Measurements from ENCODE around the gene EXOSC9. TPM values are rescaled to one million over a fixed set of nuclear protein-coding genes. Genes with fewer than 3 reads are reported as not detected.

EXOSC9 gene
- total and polyA plus RNA-seq, 2 experiments from 2014 or later, result 71.9 to 105 TPM

DNA sequence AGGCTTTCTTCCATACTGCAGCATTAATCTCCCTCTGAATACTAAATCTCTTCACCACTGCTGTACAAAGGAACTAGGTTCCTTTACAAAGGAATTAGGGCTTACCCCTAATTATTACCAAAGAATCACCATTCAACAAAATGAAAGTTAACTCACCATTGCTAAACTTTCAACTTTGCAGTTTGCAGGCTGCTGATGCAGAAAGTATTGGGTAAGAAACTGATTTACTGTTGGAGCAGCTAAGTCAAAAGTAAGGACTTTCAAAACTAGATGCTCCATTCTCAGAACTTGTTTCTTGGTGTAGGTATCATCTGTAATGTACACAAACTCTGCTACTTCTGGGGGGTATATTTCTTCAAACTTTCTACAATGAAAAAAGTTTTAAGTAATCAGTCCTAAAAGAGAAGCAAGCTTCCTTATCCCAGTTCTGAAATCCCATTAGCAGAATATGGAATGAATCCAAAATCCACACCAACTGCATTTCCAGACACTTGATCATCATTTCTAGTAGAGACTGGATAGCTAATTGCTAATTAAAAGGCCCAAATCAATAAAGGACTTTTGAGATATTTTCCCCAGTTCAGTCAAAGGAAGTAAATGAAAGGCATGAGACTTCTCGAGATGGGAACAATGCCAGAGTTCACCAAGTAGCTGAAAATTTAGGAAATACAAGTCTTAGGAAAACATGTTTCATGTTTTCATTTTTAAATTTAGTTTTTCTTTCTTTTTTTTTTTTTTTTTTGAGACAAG lies 18.3 kb downstream of the EXOSC9 start:
- H3K79me2 ChIP-seq (replicated peaks; ENCODE audit: insufficient read depth), result peaks cover 39% of the 10 kb centered on the region
- peaks cover 11% of the 10 kb centered on the region; the same call in 1 of the 2 replicates for H3K4me1 ChIP-seq (ENCODE audit: insufficient read depth)
- H3K4me3 Mint-ChIP-seq, result no peak overlapping the region
- peaks cover 15% of the 10 kb centered on the region for H4K20me1 ChIP-seq (replicated peaks; ENCODE audit: insufficient read depth)
- H3K9me2 ChIP-seq (ENCODE audit: insufficient read depth), result no peaks in the 10 kb centered on the region
- H3K36me3 ChIP-seq (ENCODE audit: insufficient read depth), result peaks cover 80% of the 10 kb centered on the region
- TF ChIP-seq CREB1 (CRISPR knock-in tag; IDR thresholded peaks at IDR 0.05; ENCODE audit: low read depth), result no peak
- TF ChIP-seq ZNF331 (CRISPR knock-in tag; IDR thresholded peaks at IDR 0.05; ENCODE audit: low read depth), result no peak
- no peak for TF ChIP-seq NANOG (IDR thresholded peaks at IDR 0.05; ENCODE audit: borderline replicate concordance)
- peaks cover 83% of the 10 kb centered on the region for H3K36me3 Mint-ChIP-seq (ENCODE audit: low read depth)
- DNase-seq (ENCODE audit: low spot score) (no peak), ATAC-seq (no peak)
- H3K27ac Mint-ChIP-seq, result no peak overlapping the region
- H3K27ac ChIP-seq (ENCODE audit: low read depth), result no peak overlapping the region
- peaks cover 5% of the 10 kb centered on the region; the same call in 1 of the 2 replicates for H3F3A ChIP-seq (replicated peaks; ENCODE audit: low read depth)
- H3K4me1 Mint-ChIP-seq, result peaks cover 7% of the 10 kb centered on the region
- no peak overlapping the region for H3K4me3 ChIP-seq
- H3K27me3 ChIP-seq (ENCODE audit: insufficient read depth), result no peaks in the 10 kb centered on the region
- H3K4me2 ChIP-seq, result no peak overlapping the region
- H3K27me3 Mint-ChIP-seq (ENCODE audit: insufficient read depth, low read depth, poor library complexity), result peaks cover 16% of the 10 kb centered on the region
- H3K9me3 Mint-ChIP-seq, result no peaks in the 10 kb centered on the region
- H2AFZ ChIP-seq, result no peak overlapping the region

DNA sequence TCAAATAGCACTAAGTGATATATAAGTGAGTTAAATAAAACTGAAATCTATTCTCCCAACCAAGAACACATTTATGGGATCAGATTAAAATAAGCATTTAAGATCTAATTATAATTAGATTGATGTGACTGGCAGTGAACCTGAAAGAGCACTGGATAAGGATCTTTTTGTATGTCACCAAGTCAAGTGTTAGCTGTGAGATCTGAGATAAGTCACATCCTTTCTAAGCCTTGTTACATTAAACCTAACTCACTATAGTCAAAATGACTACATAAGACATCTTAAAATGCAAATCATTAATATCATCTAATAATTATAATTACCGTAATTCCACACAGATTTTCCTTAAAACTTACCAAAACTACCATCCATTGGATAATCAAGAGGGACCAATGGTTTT lies 20.9 kb downstream of the EXOSC9 start:
- Histone ChIP-seq H3K27ac (ENCODE audit: low read depth) (no peak overlapping the region), H3K4me2 (peak overlapping the region; percentile 94), H3F3A (replicated peaks; ENCODE audit: low read depth) (no peaks in the 10 kb centered on the region; the same call in 1 of the 2 replicates), H3K36me3 (ENCODE audit: insufficient read depth) (peaks cover 53% of the 10 kb centered on the region), H4K20me1 (replicated peaks; ENCODE audit: insufficient read depth) (peaks cover 5% of the 10 kb centered on the region), H3K9me2 (ENCODE audit: insufficient read depth) (no peaks in the 10 kb centered on the region), H3K79me2 (replicated peaks; ENCODE audit: insufficient read depth) (peaks cover 37% of the 10 kb centered on the region), H2AFZ (no peak overlapping the region), H3K4me3 (peak overlapping the region; percentile 92), H3K4me1 (ENCODE audit: insufficient read depth) (peaks cover 11% of the 10 kb centered on the region; the same call in 1 of the 2 replicates), H3K27me3 (ENCODE audit: insufficient read depth) (no peaks in the 10 kb centered on the region)
- no peaks in the 10 kb centered on the region for H3K9me3 Mint-ChIP-seq
- DNase-seq (ENCODE audit: low spot score), result no peak
- H3K4me3 Mint-ChIP-seq, result peak overlapping the region; percentile 100
- no peak for ATAC-seq
- H3K27me3 Mint-ChIP-seq (ENCODE audit: insufficient read depth, low read depth, poor library complexity), result peaks cover 16% of the 10 kb centered on the region
- peaks cover 7% of the 10 kb centered on the region for H3K4me1 Mint-ChIP-seq
- peak overlapping the region; percentile 98 for H3K27ac Mint-ChIP-seq
- H3K36me3 Mint-ChIP-seq (ENCODE audit: low read depth), result peaks cover 60% of the 10 kb centered on the region
- TF ChIP-seq EZH2 (IDR thresholded peaks at IDR 0.05; ENCODE audit: low read depth, unreplicated experiment) (no peak), ZNF331 (CRISPR knock-in tag; IDR thresholded peaks at IDR 0.05; ENCODE audit: low read depth) (no peak), EZH2phosphoT487 (IDR thresholded peaks at IDR 0.05; ENCODE audit: unreplicated experiment) (no peak)

DNA sequence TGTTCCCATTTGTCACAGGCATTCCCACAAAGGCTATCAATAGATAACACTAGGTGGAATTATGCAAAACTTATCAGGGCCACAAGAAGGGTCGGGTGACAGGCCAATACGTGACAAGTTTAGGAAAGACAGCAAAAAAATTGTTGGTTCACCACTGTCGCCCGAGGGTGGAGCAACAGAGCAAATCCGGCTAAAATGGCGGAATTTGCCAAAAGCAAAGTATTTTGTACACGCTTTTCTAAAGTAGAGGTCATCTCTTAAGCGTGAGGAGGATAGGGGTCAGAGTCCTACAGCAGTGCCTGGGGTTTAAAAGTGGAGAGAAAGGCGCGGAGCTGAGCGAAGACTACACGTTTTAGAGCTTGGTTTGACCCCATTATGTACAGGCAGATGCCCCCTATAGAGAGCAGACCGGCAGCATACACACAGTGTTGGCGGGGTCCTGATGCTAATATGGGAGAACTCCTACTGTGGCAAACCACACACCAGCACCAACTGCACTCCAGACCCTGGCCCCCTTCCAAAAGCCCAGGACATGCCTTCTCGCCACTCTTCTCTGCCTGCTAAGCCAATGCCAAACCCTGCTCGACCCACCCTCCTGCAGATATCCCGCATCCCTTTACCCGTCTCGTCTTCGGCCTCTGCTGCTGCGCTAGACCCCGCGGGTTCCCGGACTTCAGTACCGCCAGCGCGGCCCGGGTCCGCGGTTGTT lies 21.8 kb downstream of the EXOSC9 start:
- peaks cover 7% of the 10 kb centered on the region for H3K4me1 Mint-ChIP-seq
- peaks cover 16% of the 10 kb centered on the region for H3K27me3 Mint-ChIP-seq (ENCODE audit: insufficient read depth, low read depth, poor library complexity)
- H3K9me3 Mint-ChIP-seq, result no peaks in the 10 kb centered on the region
- Histone ChIP-seq H3K4me3 (peak overlapping the region; percentile 92), H3K79me2 (replicated peaks; ENCODE audit: insufficient read depth) (peaks cover 34% of the 10 kb centered on the region), H4K20me1 (replicated peaks; ENCODE audit: insufficient read depth) (peaks cover 5% of the 10 kb centered on the region), H2AFZ (peak overlapping the region; percentile 15; the same call in 1 of the 2 replicates), H3K36me3 (ENCODE audit: insufficient read depth) (peaks cover 44% of the 10 kb centered on the region), H3K27me3 (ENCODE audit: insufficient read depth) (no peaks in the 10 kb centered on the region), H3K27ac (ENCODE audit: low read depth) (peak overlapping the region; percentile 86), H3F3A (replicated peaks; ENCODE audit: low read depth) (no peaks in the 10 kb centered on the region; the same call in 1 of the 2 replicates), H3K9me2 (ENCODE audit: insufficient read depth) (no peaks in the 10 kb centered on the region), H3K4me1 (ENCODE audit: insufficient read depth) (peaks cover 11% of the 10 kb centered on the region; the same call in 1 of the 2 replicates), H3K4me2 (peak overlapping the region; percentile 94)
- H3K4me3 Mint-ChIP-seq, result peak overlapping the region; percentile 100
- peak; percentile 66 for ATAC-seq
- peak overlapping the region; percentile 98 for H3K27ac Mint-ChIP-seq
- DNase-seq (ENCODE audit: low spot score), result peak; percentile 40
- peaks cover 51% of the 10 kb centered on the region for H3K36me3 Mint-ChIP-seq (ENCODE audit: low read depth)
- no peak for TF ChIP-seq JUNB (IDR thresholded peaks at IDR 0.05; ENCODE audit: unreplicated experiment)
- TF ChIP-seq, protein P1, sequence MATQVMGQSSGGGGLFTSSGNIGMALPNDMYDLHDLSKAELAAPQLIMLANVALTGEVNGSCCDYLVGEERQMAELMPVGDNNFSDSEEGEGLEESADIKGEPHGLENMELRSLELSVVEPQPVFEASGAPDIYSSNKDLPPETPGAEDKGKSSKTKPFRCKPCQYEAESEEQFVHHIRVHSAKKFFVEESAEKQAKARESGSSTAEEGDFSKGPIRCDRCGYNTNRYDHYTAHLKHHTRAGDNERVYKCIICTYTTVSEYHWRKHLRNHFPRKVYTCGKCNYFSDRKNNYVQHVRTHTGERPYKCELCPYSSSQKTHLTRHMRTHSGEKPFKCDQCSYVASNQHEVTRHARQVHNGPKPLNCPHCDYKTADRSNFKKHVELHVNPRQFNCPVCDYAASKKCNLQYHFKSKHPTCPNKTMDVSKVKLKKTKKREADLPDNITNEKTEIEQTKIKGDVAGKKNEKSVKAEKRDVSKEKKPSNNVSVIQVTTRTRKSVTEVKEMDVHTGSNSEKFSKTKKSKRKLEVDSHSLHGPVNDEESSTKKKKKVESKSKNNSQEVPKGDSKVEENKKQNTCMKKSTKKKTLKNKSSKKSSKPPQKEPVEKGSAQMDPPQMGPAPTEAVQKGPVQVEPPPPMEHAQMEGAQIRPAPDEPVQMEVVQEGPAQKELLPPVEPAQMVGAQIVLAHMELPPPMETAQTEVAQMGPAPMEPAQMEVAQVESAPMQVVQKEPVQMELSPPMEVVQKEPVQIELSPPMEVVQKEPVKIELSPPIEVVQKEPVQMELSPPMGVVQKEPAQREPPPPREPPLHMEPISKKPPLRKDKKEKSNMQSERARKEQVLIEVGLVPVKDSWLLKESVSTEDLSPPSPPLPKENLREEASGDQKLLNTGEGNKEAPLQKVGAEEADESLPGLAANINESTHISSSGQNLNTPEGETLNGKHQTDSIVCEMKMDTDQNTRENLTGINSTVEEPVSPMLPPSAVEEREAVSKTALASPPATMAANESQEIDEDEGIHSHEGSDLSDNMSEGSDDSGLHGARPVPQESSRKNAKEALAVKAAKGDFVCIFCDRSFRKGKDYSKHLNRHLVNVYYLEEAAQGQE (IDR thresholded peaks at IDR 0.05; ENCODE audit: unreplicated experiment), result no peak
- no peak for TF ChIP-seq ZNF331 (CRISPR knock-in tag; IDR thresholded peaks at IDR 0.05; ENCODE audit: low read depth)
- TF ChIP-seq, protein P2, sequence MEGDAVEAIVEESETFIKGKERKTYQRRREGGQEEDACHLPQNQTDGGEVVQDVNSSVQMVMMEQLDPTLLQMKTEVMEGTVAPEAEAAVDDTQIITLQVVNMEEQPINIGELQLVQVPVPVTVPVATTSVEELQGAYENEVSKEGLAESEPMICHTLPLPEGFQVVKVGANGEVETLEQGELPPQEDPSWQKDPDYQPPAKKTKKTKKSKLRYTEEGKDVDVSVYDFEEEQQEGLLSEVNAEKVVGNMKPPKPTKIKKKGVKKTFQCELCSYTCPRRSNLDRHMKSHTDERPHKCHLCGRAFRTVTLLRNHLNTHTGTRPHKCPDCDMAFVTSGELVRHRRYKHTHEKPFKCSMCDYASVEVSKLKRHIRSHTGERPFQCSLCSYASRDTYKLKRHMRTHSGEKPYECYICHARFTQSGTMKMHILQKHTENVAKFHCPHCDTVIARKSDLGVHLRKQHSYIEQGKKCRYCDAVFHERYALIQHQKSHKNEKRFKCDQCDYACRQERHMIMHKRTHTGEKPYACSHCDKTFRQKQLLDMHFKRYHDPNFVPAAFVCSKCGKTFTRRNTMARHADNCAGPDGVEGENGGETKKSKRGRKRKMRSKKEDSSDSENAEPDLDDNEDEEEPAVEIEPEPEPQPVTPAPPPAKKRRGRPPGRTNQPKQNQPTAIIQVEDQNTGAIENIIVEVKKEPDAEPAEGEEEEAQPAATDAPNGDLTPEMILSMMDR (conservative IDR thresholded peaks at IDR 0.05; ENCODE audit: low read depth in 2 of 2), result 0 out of 4 replicates have a peak, but pooled peaks of 1 of the 2 experiments have one; percentile 17
- TF ChIP-seq ZNF114 (CRISPR knock-in tag; IDR thresholded peaks at IDR 0.05), result no peak
- no peak for TF ChIP-seq EZH2 (IDR thresholded peaks at IDR 0.05; ENCODE audit: low read depth, unreplicated experiment)
- TF ChIP-seq CREB1 (CRISPR knock-in tag; IDR thresholded peaks at IDR 0.05; ENCODE audit: low read depth), result no peak

Measured in GM23338 (cell line).